ENCODE results near the gene CHCT1.
"Not testable (repeated sequence)": the region's sequence is repeated elsewhere in the genome, so short reads cannot be mapped to it uniquely, and the experiment has no call there.

Gene CHCT1

DNA sequence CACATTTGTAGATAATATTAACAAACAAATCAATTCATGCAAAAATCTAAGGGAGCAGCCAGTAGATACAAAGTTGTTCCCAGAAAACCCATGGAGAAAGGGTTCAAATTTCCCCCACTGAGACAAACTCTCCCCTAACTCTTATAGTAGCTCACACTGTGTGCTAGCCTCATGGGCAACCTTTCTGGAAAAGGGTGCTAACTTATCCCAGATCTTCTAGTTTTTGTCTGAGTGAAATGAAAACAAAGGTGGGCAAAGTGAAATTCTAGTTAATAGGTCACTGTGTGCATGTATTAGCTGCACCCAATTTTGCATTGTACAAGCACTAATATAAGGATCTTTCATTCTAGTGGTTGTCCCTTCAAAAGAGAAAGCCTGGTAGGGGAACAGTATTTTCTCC lies 20.5 kb upstream of the CHCT1 start:
- Histone ChIP-seq H3K36me3 (ENCODE audit: control insufficient read depth, insufficient read depth, low read length) (no peaks in the 10 kb centered on the region), H3K9me3 (ENCODE audit: control insufficient read depth, insufficient read depth, low read length) (no peaks in the 10 kb centered on the region), H3K4me3 (ENCODE audit: low read length) (no peak overlapping the region), H3K27me3 (ENCODE audit: control insufficient read depth, insufficient read depth, low read length) (no peaks in the 10 kb centered on the region), H3K4me1 (ENCODE audit: control insufficient read depth, insufficient read depth, low read length) (no peaks in the 10 kb centered on the region), H3K27ac (ENCODE audit: low read length) (no peak overlapping the region)
- no peak for DNase-seq (ENCODE audit: low read depth, low spot score)

DNA sequence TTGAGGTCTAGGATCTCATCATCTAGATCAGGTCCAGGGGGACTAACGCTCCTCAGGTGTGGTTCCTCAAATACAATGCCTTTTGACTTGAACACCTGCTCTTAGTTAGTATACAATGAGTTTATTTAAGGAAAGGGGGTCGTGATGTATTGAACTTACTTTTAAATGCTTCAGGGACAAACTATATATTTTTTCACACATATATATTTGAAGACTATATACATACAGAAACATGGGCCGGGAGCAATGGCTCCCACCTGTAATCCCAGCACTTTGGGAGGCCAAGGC lies 18.8 kb upstream of the CHCT1 start:
- WGBS (ENCODE audit: insufficient coverage, insufficient read length): no CpG with 5 or more reads among the region's 3 CpGs
- H3K36me3 ChIP-seq (ENCODE audit: control insufficient read depth, insufficient read depth, low read length): no peaks in the 10 kb centered on the region
- H3K27me3 ChIP-seq (ENCODE audit: control insufficient read depth, insufficient read depth, low read length): no peaks in the 10 kb centered on the region
- H3K9me3 ChIP-seq (ENCODE audit: control insufficient read depth, insufficient read depth, low read length): no peaks in the 10 kb centered on the region
- DNase-seq (ENCODE audit: low read depth, low spot score): no peak
- no peaks in the 10 kb centered on the region for H3K4me1 ChIP-seq (ENCODE audit: control insufficient read depth, insufficient read depth, low read length)
- no peak overlapping the region for H3K27ac ChIP-seq (ENCODE audit: low read length)
- H3K4me3 ChIP-seq (ENCODE audit: low read length): no peak overlapping the region

DNA sequence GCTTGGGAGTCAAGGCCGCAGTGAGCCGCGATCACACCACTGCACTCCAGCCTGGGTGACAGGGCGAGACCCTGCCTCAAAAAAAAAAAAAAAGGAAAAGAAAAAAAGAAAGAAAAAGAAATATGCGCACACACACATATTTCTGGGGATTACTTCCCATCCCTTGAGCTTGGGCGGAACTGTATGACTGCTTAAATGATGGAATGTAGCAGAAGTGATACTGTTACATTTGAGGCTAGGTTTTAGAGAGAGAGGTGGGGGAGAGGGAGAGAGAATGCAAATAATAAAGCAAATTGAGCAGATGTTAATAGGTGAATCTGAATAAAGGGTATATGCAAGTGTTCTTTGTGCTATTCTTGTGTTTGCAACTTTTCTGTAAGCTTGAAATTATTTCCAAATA lies 18.3 kb upstream of the CHCT1 start:
- WGBS (ENCODE audit: insufficient coverage, insufficient read length): no CpG with 5 or more reads among the region's 6 CpGs
- DNase-seq (ENCODE audit: low read depth, low spot score): no peak
- Histone ChIP-seq H3K4me1 (ENCODE audit: control insufficient read depth, insufficient read depth, low read length) (no peaks in the 10 kb centered on the region), H3K36me3 (ENCODE audit: control insufficient read depth, insufficient read depth, low read length) (no peaks in the 10 kb centered on the region), H3K9me3 (ENCODE audit: control insufficient read depth, insufficient read depth, low read length) (no peaks in the 10 kb centered on the region), H3K27me3 (ENCODE audit: control insufficient read depth, insufficient read depth, low read length) (no peaks in the 10 kb centered on the region), H3K27ac (ENCODE audit: low read length) (no peak overlapping the region), H3K4me3 (ENCODE audit: low read length) (no peak overlapping the region)

DNA sequence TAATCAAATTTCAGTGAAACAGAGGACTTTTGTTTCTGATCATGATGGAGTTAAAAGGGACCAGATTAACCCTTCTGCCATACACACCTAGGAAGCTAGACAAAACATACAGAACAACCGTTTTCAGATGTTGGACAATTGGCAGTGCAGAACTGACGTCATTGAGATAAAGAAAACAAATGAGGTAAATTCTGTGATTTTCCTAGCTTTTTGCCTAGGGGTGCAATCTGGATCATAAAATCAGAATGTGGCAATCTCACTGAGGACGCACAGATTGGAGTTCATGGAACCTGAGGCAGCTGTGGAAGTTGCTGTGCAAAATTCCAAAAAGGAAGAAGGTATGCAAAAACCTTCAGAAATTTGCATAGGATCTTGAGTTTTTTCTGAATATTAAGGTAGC lies 15.4 kb upstream of the CHCT1 start:
- no peaks in the 10 kb centered on the region for H3K9me3 ChIP-seq (ENCODE audit: control insufficient read depth, insufficient read depth, low read length)
- WGBS (ENCODE audit: insufficient coverage, insufficient read length): no CpG with 5 or more reads among the region's 3 CpGs
- no peak for DNase-seq (ENCODE audit: low read depth, low spot score)
- H3K27ac ChIP-seq (ENCODE audit: low read length): no peak overlapping the region
- no peak overlapping the region for H3K4me3 ChIP-seq (ENCODE audit: low read length)
- no peaks in the 10 kb centered on the region for H3K4me1 ChIP-seq (ENCODE audit: control insufficient read depth, insufficient read depth, low read length)
- H3K36me3 ChIP-seq (ENCODE audit: control insufficient read depth, insufficient read depth, low read length): no peaks in the 10 kb centered on the region
- H3K27me3 ChIP-seq (ENCODE audit: control insufficient read depth, insufficient read depth, low read length): no peaks in the 10 kb centered on the region

DNA sequence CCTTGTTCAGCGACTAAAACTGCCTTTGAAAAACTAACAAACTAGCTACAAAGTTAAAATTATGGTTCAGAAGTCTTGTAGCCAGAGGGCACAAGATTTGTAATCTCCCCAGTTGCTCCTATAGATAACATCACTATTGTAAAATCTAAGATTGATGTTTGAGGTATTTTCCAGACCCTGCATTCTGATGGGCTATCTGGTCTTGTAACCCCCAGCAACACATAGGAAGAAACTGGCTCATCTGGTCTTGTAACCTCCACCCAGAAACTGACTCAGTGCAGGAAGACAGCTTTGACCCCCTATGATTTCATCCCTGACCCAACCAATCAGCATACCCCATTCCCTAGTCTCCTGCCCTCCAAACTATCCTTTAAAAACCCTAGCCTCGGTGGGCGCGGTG lies 12.3 kb upstream of the CHCT1 start:
- no CpG with 5 or more reads among the region's 4 CpGs for WGBS (ENCODE audit: insufficient coverage, insufficient read length)
- Histone ChIP-seq H3K9me3 (ENCODE audit: control insufficient read depth, insufficient read depth, low read length) (no peaks in the 10 kb centered on the region), H3K4me3 (ENCODE audit: low read length) (no peak overlapping the region), H3K27me3 (ENCODE audit: control insufficient read depth, insufficient read depth, low read length) (no peaks in the 10 kb centered on the region), H3K4me1 (ENCODE audit: control insufficient read depth, insufficient read depth, low read length) (no peaks in the 10 kb centered on the region), H3K36me3 (ENCODE audit: control insufficient read depth, insufficient read depth, low read length) (no peaks in the 10 kb centered on the region), H3K27ac (ENCODE audit: low read length) (no peak overlapping the region)
- no peak for DNase-seq (ENCODE audit: low read depth, low spot score)

DNA sequence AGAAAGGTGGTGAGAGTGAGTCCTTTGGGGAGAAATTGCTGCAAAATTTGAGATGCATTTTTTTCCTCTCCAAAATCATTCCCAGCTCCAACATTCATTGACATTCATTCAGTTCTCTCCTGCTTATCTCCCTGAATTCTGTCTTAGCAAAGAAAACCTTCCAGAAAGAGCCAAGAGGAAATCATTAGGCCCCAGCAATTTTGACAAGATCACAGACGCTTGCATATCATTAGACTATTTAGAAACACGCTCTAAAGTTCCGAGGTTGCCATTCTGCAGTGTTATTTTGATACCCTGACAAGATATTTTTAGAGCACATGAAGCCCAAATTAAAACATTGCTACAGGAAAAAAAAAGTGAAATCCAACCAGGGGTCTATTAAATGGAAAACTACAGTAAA lies 9.6 kb upstream of the CHCT1 start:
- Histone ChIP-seq H3K27ac (ENCODE audit: low read length) (no peak overlapping the region), H3K27me3 (ENCODE audit: control insufficient read depth, insufficient read depth, low read length) (no peaks in the 10 kb centered on the region), H3K36me3 (ENCODE audit: control insufficient read depth, insufficient read depth, low read length) (no peaks in the 10 kb centered on the region), H3K4me1 (ENCODE audit: control insufficient read depth, insufficient read depth, low read length) (no peaks in the 10 kb centered on the region), H3K4me3 (ENCODE audit: low read length) (no peak overlapping the region), H3K9me3 (ENCODE audit: control insufficient read depth, insufficient read depth, low read length) (no peaks in the 10 kb centered on the region)
- no peak for DNase-seq (ENCODE audit: low read depth, low spot score)
- no CpG with 5 or more reads among the region's 3 CpGs for WGBS (ENCODE audit: insufficient coverage, insufficient read length)

DNA sequence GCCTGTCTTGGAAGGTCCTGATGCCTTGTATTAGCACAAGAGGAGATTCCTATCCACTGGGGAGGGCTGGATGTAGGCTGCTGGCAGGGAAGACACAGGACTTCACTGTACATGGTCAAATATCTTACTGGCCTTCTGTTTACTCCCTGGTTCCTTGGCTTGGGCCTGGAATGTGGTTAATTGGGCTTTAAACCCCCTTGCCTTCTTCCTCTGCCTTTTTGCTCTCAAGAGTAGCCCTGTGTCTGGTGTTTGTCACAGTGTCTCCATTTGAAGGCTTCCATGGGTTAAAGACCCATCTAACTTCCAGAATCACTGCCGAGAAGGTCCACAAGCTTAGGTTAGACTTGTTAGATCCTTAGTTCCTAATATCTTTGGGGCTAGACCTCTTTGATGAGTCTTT lies 7.1 kb upstream of the CHCT1 start:
- Histone ChIP-seq H3K36me3 (ENCODE audit: control insufficient read depth, insufficient read depth, low read length) (no peaks in the 10 kb centered on the region), H3K4me3 (ENCODE audit: low read length) (no peak overlapping the region), H3K4me1 (ENCODE audit: control insufficient read depth, insufficient read depth, low read length) (no peaks in the 10 kb centered on the region), H3K27me3 (ENCODE audit: control insufficient read depth, insufficient read depth, low read length) (no peaks in the 10 kb centered on the region), H3K27ac (ENCODE audit: low read length) (no peak overlapping the region), H3K9me3 (ENCODE audit: control insufficient read depth, insufficient read depth, low read length) (no peaks in the 10 kb centered on the region)
- DNase-seq (ENCODE audit: low read depth, low spot score): no peak
- no CpG with 5 or more reads among the region's 1 CpG for WGBS (ENCODE audit: insufficient coverage, insufficient read length)

DNA sequence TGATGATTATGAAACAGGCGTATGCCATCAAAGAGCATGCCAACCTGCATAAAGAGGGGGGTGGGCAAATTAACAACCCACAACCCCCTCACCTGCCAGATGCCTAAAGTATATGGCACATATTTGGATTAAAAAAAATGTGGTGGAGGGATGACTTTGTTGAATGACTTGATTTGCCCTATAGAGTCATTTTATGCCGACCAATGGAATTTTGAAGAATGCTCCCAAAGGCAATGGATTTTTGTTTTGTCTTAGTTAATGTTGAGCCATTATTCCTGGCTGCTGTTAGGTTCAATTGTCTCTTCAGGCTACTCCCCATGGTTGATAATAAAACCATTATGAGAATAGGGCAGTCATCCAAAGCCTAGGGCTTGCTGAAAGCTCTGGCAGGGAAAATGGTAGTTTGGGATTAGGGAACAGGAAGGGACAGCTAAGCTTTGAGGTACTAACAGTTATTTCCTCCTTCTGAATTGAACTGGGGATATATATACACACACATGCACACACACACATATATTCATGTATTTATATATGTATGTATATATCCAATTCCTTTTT lies 5.8 kb upstream of the CHCT1 start:
- Histone ChIP-seq H3K36me3 (ENCODE audit: control insufficient read depth, insufficient read depth, low read length) (no peaks in the 10 kb centered on the region), H3K27me3 (ENCODE audit: control insufficient read depth, insufficient read depth, low read length) (no peaks in the 10 kb centered on the region), H3K4me3 (ENCODE audit: low read length) (no peak overlapping the region), H3K4me1 (ENCODE audit: control insufficient read depth, insufficient read depth, low read length) (no peaks in the 10 kb centered on the region), H3K27ac (ENCODE audit: low read length) (no peak overlapping the region), H3K9me3 (ENCODE audit: control insufficient read depth, insufficient read depth, low read length) (no peaks in the 10 kb centered on the region)
- no peak for DNase-seq (ENCODE audit: low read depth, low spot score)
- WGBS (ENCODE audit: insufficient coverage, insufficient read length): no CpG with 5 or more reads among the region's 2 CpGs

DNA sequence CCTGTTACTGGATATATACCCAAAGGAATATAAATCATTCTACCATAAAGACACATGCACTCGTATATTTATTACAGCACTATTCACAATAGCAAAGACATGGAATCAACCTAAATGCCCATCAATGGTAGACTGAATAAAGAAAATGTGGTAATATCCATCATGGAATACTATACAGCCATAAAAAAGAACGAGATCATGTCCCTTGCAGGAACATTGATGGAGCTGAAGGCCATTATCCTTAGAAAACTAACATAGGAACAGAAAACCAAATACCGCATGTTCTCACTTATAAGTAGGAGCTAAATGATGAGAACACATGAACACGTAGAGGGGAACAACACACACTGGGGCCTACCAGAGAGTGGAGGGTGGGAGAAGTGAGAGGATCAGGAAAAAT lies 3.3 kb upstream of the CHCT1 start:
- DNase-seq (ENCODE audit: low read depth, low spot score); H3K27ac ChIP-seq (ENCODE audit: low read length); H3K9me3 ChIP-seq (ENCODE audit: control insufficient read depth, insufficient read depth, low read length); H3K4me1 ChIP-seq (ENCODE audit: control insufficient read depth, insufficient read depth, low read length); H3K27me3 ChIP-seq (ENCODE audit: control insufficient read depth, insufficient read depth, low read length); H3K4me3 ChIP-seq (ENCODE audit: low read length); H3K36me3 ChIP-seq (ENCODE audit: control insufficient read depth, insufficient read depth, low read length): not testable (repeated sequence)
- no CpG with 5 or more reads among the region's 4 CpGs for WGBS (ENCODE audit: insufficient coverage, insufficient read length)

DNA sequence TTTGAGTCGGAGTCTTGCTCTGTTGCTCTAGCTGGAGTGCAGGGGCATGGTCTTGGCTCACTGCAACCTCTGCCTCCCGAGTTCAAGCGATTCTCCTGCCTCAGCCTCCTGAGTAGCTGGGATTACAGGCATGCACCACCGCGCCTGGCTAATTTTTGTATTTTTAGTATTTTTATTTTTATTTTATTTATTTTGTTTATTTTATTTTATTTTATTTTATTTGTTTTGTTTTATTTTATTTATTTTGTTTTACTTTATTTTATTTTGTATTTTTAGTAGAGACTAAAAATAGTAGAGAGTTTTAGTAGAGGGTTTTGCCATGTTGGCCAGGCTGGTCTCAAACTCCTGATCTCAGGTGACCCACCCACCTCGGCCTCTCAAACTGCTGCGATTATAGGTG lies 2.4 kb upstream of the CHCT1 start:
- not testable (repeated sequence) for DNase-seq (ENCODE audit: low read depth, low spot score); H3K9me3 ChIP-seq (ENCODE audit: control insufficient read depth, insufficient read depth, low read length); H3K27me3 ChIP-seq (ENCODE audit: control insufficient read depth, insufficient read depth, low read length); H3K36me3 ChIP-seq (ENCODE audit: control insufficient read depth, insufficient read depth, low read length); H3K27ac ChIP-seq (ENCODE audit: low read length); H3K4me3 ChIP-seq (ENCODE audit: low read length); H3K4me1 ChIP-seq (ENCODE audit: control insufficient read depth, insufficient read depth, low read length)
- WGBS (ENCODE audit: insufficient coverage, insufficient read length): no CpG with 5 or more reads among the region's 7 CpGs

DNA sequence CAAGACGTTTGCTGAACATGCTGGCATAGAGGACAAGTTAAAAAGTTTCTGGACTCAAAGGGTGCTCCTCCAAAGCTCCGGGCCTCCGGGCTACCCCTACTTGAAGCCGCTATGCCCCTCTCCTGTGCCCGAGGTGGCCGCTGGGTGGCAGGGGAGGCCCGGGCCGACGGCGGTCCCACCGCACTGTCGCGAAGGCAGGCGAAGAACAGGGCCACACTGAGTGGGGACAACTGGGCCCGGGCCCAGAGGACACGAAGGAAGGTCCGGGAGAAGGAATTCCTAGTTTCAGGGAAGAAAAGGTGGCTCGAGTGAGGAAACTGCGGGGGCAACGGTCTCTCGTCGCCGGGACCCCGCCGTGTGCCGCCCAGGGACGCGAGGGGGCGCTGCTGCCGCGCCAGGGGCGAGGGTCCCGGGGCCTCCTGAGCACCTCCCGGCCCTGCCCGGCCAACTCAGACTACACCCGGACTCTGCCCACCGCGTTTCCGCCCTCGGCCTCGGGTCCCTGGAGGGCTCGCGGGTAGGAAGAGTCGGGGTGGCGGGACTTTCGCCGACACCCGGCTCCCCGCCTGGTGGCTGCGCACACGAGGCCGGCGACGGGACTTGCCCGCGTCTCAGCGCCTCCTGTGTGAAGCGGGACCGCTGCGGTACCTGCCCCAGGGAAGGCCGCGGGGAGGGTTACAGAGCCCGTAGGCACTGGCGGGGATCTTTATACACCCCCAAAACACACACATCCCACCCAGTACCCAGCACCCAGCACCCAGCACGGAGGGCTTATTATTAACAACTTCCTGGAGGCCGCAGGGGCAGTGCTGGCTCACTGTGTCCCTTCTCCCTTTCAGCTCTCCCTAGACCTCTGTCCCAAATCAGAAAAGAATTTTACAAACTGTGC lies 772 bp upstream of the CHCT1 start:
- Histone ChIP-seq H3K4me3 (ENCODE audit: low read length) (peak overlapping the region; percentile 57; the same call in 1 of the 2 replicates), H3K27me3 (ENCODE audit: control insufficient read depth, insufficient read depth, low read length) (no peaks in the 10 kb centered on the region; the same call in 1 of the 2 replicates), H3K9me3 (ENCODE audit: control insufficient read depth, insufficient read depth, low read length) (no peaks in the 10 kb centered on the region), H3K27ac (ENCODE audit: low read length) (no peak overlapping the region), H3K4me1 (ENCODE audit: control insufficient read depth, insufficient read depth, low read length) (peaks cover 4% of the 10 kb centered on the region; the same call in 1 of the 2 replicates), H3K36me3 (ENCODE audit: control insufficient read depth, insufficient read depth, low read length) (no peaks in the 10 kb centered on the region)
- WGBS (ENCODE audit: insufficient coverage, insufficient read length): no CpG with 5 or more reads among the region's 66 CpGs
- peak; percentile 35 for DNase-seq (ENCODE audit: low read depth, low spot score)

Data from iPS DF 6.9 (cell line).